GM23338 (cell line): Measurements from ENCODE around the gene WNT9A. TPM values are rescaled to one million over a fixed set of nuclear protein-coding genes. Genes with fewer than 3 reads are reported as not detected.

Source experiments
- ATAC-seq: fragments of 200-7000 bp; cut with Tn5 transposase; 3 replicates; pipeline ENCODE4 v1.9.1; 2020
- DNase-seq: peaks from one replicate; pipeline ENCODE4 v3.0.0-alpha.2; 2015; ENCODE audit warnings: low spot score
- H2AFZ ChIP-seq: fragments of 200-600 bp; sonication (generic); 2 replicates; pipeline ENCODE4 v1.8.0; 2016; ENCODE audit warnings: antibody characterized with exemption, mild to moderate bottlenecking, moderate library complexity
- H3F3A ChIP-seq: fragments of 200-600 bp; sonication (generic); replicated peaks from 2 replicates; pipeline ENCODE4 v1.8.0; 2017; ENCODE audit warnings: antibody characterized with exemption, mixed run types, low read depth
- H3K27ac ChIP-seq: fragments of 200-600 bp; sonication (generic); 2 replicates; pipeline ENCODE4 v1.6.1; 2016; ENCODE audit warnings: low read depth
- H3K27me3 ChIP-seq: fragments of 200-600 bp; sonication (generic); 2 replicates; pipeline ENCODE4 v1.8.0; 2016; ENCODE audit warnings: mild to moderate bottlenecking, mixed run types, moderate library complexity; ENCODE audit not compliant: insufficient read depth
- H3K36me3 ChIP-seq: fragments of 200-600 bp; sonication (generic); 2 replicates; pipeline ENCODE4 v1.8.0; 2016; ENCODE audit warnings: mild to moderate bottlenecking; ENCODE audit not compliant: insufficient read depth
- H3K4me1 ChIP-seq: fragments of 200-600 bp; sonication (generic); 2 replicates; pipeline ENCODE4 v1.8.0; 2016; ENCODE audit warnings: mild to moderate bottlenecking, moderate library complexity; ENCODE audit not compliant: insufficient read depth
- H3K4me2 ChIP-seq: fragments of 200-600 bp; sonication (generic); 2 replicates; pipeline ENCODE4 v1.7.1; 2017; ENCODE audit warnings: mixed run types
- H3K4me3 ChIP-seq: fragments of 200-600 bp; sonication (generic); 2 replicates; pipeline ENCODE4 v1.6.1; 2016; ENCODE audit warnings: mixed run types
- H3K79me2 ChIP-seq: fragments of 200-600 bp; sonication (generic); replicated peaks from 2 replicates; pipeline ENCODE4 v1.8.0; 2017; ENCODE audit warnings: mild to moderate bottlenecking; ENCODE audit not compliant: insufficient read depth
- H3K9me2 ChIP-seq: fragments of 200-600 bp; sonication (generic); 2 replicates; pipeline ENCODE4 v1.8.0; 2017; ENCODE audit not compliant: insufficient read depth
- H4K20me1 ChIP-seq: fragments of 200-600 bp; sonication (generic); replicated peaks from 2 replicates; pipeline ENCODE4 v1.8.0; 2017; ENCODE audit warnings: mild to moderate bottlenecking; ENCODE audit not compliant: insufficient read depth
- H3K27ac Mint-ChIP-seq: 2 replicates; pipeline ENCODE4 v1.8.0; 2020; ENCODE audit warnings: inconsistent platforms, mild to moderate bottlenecking, moderate library complexity, mixed read lengths
- H3K27me3 Mint-ChIP-seq: 3 replicates; pipeline ENCODE4 v1.8.0; 2022; ENCODE audit warnings: low read depth, mild to moderate bottlenecking, moderate library complexity, mixed read lengths, inconsistent platforms; ENCODE audit not compliant: insufficient read depth, poor library complexity
- H3K36me3 Mint-ChIP-seq: 3 replicates; pipeline ENCODE4 v1.8.0; 2021; ENCODE audit warnings: low read depth, mild to moderate bottlenecking, inconsistent platforms, moderate library complexity, mixed read lengths
- H3K4me1 Mint-ChIP-seq: 3 replicates; pipeline ENCODE4 v1.8.0; 2020; ENCODE audit warnings: mild to moderate bottlenecking, inconsistent platforms, mixed read lengths
- H3K4me3 Mint-ChIP-seq: 3 replicates; pipeline ENCODE4 v1.8.0; 2021; ENCODE audit warnings: moderate library complexity, mild to moderate bottlenecking, inconsistent platforms, mixed read lengths
- H3K9me3 Mint-ChIP-seq: 3 replicates; pipeline ENCODE4 v1.8.0; 2020; ENCODE audit warnings: moderate library complexity, mild to moderate bottlenecking, inconsistent platforms, mixed read lengths
- CREB1 ChIP-seq: fragments of 250-450 bp; sonication (Bioruptor Pico); IDR thresholded peaks from 2 replicates; pipeline ENCODE4 v1.5.0; 2020; ENCODE audit warnings: low read depth, mild to moderate bottlenecking, moderate library complexity
- EZH2phosphoT487 ChIP-seq: fragments of 200-600 bp; sonication (generic); IDR thresholded peaks from one replicate; pipeline ENCODE4 v1.8.1; 2018; ENCODE audit warnings: antibody characterized with exemption; ENCODE audit not compliant: unreplicated experiment
- JUNB ChIP-seq: IDR thresholded peaks from one replicate; pipeline ENCODE4 v1.6.1; 2016; ENCODE audit warnings: antibody characterized with exemption; ENCODE audit not compliant: unreplicated experiment
- NANOG ChIP-seq: IDR thresholded peaks from 2 replicates; pipeline ENCODE4 v1.6.1; 2016; ENCODE audit warnings: antibody characterized with exemption, borderline replicate concordance
- ZNF114 ChIP-seq: fragments of 250-450 bp; sonication (Bioruptor Pico); IDR thresholded peaks from 2 replicates; pipeline ENCODE4 v1.5.0; 2020; ENCODE audit warnings: mild to moderate bottlenecking, moderate library complexity
- ZNF331 ChIP-seq: fragments of 250-450 bp; sonication (Bioruptor Pico); IDR thresholded peaks from 2 replicates; pipeline ENCODE4 v1.5.0; 2020; ENCODE audit warnings: low read depth, mild to moderate bottlenecking, moderate library complexity
- polyA plus RNA-seq: library from polyadenylated mRNA; unstranded; fragments of >200 nt; fragmentation: Nextera tagmentation; extraction: Ambion mirVana; gene quantifications from 2 replicates; pipeline ENCODE4 v1.2.1, GENCODE V29; 2016
- total RNA-seq: library from RNA; depleted of rRNA; stranded (reverse); fragments of >200 nt; shearing (Covaris generic); gene quantifications from 2 replicates; pipeline ENCODE4 v1.2.3, GENCODE V29; 2014
- TF ChIP-seq, protein P1 (sequence below): IDR thresholded peaks from one replicate; pipeline ENCODE4 v1.6.1; 2018; ENCODE audit warnings: antibody characterized with exemption; ENCODE audit not compliant: unreplicated experiment
- TF ChIP-seq, protein P2 (sequence below): IDR thresholded peaks from 2 replicates; pipeline ENCODE4 v1.6.1; 2016; ENCODE audit warnings: antibody characterized with exemption

Gene WNT9A
- total and polyA plus RNA-seq, 2 experiments from 2014 or later: 0.06 to 2.0 TPM

DNA sequence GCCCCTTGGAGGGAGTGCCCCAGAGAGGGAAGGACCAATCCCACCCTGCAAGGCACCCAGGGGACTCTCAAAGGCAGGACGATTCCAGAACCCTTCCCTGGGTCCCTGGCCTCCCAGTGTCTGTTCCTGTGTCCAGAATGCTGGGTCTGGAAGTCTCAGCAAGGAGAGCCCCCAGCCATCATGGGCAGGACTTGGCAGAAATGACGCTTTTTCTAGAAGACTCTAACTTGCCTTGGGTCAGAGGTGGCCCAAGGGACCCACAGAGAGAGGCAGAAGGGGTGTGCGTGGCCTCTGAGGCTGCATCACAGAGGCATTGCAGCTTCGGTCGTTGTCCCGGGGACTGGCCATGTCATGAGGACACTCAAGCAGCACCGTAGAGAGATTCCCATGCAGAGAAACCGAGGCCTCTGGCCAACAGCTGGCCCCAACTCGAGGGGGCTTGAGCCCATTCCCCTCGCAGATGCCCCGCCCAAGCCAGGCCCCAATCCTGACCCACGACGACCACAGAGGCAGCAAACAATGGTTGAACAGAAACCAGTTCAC is 57.8 kb downstream of the WNT9A start (continued):
- TF ChIP-seq, protein P1, sequence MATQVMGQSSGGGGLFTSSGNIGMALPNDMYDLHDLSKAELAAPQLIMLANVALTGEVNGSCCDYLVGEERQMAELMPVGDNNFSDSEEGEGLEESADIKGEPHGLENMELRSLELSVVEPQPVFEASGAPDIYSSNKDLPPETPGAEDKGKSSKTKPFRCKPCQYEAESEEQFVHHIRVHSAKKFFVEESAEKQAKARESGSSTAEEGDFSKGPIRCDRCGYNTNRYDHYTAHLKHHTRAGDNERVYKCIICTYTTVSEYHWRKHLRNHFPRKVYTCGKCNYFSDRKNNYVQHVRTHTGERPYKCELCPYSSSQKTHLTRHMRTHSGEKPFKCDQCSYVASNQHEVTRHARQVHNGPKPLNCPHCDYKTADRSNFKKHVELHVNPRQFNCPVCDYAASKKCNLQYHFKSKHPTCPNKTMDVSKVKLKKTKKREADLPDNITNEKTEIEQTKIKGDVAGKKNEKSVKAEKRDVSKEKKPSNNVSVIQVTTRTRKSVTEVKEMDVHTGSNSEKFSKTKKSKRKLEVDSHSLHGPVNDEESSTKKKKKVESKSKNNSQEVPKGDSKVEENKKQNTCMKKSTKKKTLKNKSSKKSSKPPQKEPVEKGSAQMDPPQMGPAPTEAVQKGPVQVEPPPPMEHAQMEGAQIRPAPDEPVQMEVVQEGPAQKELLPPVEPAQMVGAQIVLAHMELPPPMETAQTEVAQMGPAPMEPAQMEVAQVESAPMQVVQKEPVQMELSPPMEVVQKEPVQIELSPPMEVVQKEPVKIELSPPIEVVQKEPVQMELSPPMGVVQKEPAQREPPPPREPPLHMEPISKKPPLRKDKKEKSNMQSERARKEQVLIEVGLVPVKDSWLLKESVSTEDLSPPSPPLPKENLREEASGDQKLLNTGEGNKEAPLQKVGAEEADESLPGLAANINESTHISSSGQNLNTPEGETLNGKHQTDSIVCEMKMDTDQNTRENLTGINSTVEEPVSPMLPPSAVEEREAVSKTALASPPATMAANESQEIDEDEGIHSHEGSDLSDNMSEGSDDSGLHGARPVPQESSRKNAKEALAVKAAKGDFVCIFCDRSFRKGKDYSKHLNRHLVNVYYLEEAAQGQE: no peak

DNA sequence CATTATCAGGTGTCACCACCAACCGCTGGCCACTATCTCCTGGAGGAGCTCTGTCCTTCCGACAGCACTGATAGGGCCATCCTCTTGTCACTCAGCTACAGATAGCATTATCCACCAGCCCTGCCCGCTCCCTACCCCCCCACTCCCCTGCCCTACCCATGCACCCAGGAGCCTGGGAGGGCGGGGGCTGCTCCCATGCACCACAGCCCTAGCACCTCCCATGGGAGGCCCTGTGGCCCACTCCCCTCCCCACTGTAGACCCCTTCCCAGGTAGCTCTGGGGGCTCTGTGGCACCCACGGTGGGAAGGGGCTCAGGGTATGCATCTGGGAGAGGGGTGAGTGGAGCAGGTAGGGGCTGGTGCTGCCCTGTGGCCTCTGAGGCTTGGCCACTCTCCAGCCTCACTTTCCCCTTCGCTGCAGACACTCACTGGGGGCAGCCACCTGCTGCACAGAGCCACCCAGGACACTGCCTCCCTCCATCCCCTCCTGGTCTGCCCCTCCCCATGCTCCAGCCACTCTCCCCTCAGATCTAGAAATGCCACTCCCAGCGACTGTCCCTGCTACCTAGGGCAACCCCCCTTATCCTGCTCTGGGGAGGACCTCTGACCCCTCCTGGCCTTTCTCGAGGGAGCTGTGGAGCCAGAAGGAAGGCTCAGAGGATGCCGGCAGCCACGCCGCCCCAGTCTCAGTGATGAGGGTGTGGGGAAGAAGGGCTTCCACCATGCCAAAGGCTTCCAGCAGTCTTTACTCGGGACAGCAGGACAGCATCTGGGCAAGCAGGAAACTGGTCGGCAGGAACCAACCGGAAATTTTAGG is 58.5 kb downstream of the WNT9A start:
- H3K36me3 Mint-ChIP-seq: no peaks in the 10 kb centered on the region
- no peak for DNase-seq
- H3K4me2 ChIP-seq: no peak overlapping the region

More for the DNA sequence above, 58.5 kb downstream of the WNT9A start:
- Histone ChIP-seq H3K4me1 (peaks cover 10% of the 10 kb centered on the region; the same call in 1 of the 2 replicates), H2AFZ (no peak overlapping the region), H3K27me3 (no peaks in the 10 kb centered on the region), H3K36me3 (no peaks in the 10 kb centered on the region), H3K9me2 (no peaks in the 10 kb centered on the region), H3K79me2 (no peaks in the 10 kb centered on the region), H3K27ac (no peak overlapping the region), H4K20me1 (no peaks in the 10 kb centered on the region), H3K4me3 (no peak overlapping the region), H3F3A (no peaks in the 10 kb centered on the region)
- Mint-ChIP-seq H3K27ac (no peak overlapping the region), H3K9me3 (no peaks in the 10 kb centered on the region), H3K4me3 (no peak overlapping the region), H3K4me1 (peaks cover 18% of the 10 kb centered on the region), H3K27me3 (peaks cover 10% of the 10 kb centered on the region)
- no peak for ATAC-seq
- TF ChIP-seq ZNF331 (CRISPR knock-in tag) (no peak), JUNB (no peak), CREB1 (CRISPR knock-in tag) (no peak), NANOG (no peak), EZH2phosphoT487 (no peak), ZNF114 (CRISPR knock-in tag) (no peak)
- TF ChIP-seq, protein P1: no peak
- TF ChIP-seq, protein P2, sequence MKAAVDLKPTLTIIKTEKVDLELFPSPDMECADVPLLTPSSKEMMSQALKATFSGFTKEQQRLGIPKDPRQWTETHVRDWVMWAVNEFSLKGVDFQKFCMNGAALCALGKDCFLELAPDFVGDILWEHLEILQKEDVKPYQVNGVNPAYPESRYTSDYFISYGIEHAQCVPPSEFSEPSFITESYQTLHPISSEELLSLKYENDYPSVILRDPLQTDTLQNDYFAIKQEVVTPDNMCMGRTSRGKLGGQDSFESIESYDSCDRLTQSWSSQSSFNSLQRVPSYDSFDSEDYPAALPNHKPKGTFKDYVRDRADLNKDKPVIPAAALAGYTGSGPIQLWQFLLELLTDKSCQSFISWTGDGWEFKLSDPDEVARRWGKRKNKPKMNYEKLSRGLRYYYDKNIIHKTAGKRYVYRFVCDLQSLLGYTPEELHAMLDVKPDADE: no peak
